Activated T-helper 1 cell treated with anti-CD3 and anti-CD28 coated beads, Interleukin-2, amount 50 U/mL, for 16 hours (primary cell): ENCODE data around the gene SF3B5.
"Not testable (repeated sequence)": the region's sequence is repeated elsewhere in the genome, so short reads cannot be mapped to it uniquely, and the experiment has no call there.

Experiments used
- DNase-seq, 2 donors: peaks; one replicate each; pipeline ENCODE4 v3.0.0-alpha.2; 2020; ENCODE audit warnings: low read depth in 1 of 2, low spot score in 1 of 2

The SF3B5 gene

GRCh38 chr6:144106206-144106605 lies 10.8 kb upstream of the SF3B5 start:
- DNase-seq = no peak

- no peak for DNase-seq
Measured at GRCh38 chr6:144104898-144105487, 9.6 kb upstream of the SF3B5 start.

- DNase-seq = no peak
Measured at GRCh38 chr6:144104488-144104887, 9.1 kb upstream of the SF3B5 start.

- no peak for DNase-seq
Measured at GRCh38 chr6:144103026-144103563, 7.7 kb upstream of the SF3B5 start.

GRCh38 chr6:144098993-144099392 lies 3.6 kb upstream of the SF3B5 start:
- no peak for DNase-seq

- no peak for DNase-seq
Measured at GRCh38 chr6:144094731-144095133, 641 bp downstream of the SF3B5 start.

GRCh38 chr6:144093658-144094057 lies 1.7 kb downstream of the SF3B5 start:
- DNase-seq = no peak

GRCh38 chr6:144093236-144093635 lies 2.1 kb downstream of the SF3B5 start:
- DNase-seq = no peak

GRCh38 chr6:144090384-144090783 lies 5.0 kb downstream of the SF3B5 start:
- DNase-seq = no peak

GRCh38 chr6:144087789-144088426 lies 7.5 kb downstream of the SF3B5 start:
- DNase-seq = no peak

GRCh38 chr6:144086959-144087358 lies 8.4 kb downstream of the SF3B5 start:
- no peak for DNase-seq

- DNase-seq = no peak
Measured at GRCh38 chr6:144083172-144083571, 12.2 kb downstream of the SF3B5 start.

GRCh38 chr6:144082412-144082811 lies 13.0 kb downstream of the SF3B5 start:
- DNase-seq = not testable (repeated sequence)

- DNase-seq = no peak
Measured at GRCh38 chr6:144077871-144078270, 17.5 kb downstream of the SF3B5 start.

GRCh38 chr6:144075875-144076274 lies 19.5 kb downstream of the SF3B5 start:
- DNase-seq = no peak

GRCh38 chr6:144075187-144075586 lies 20.2 kb downstream of the SF3B5 start:
- no peak for DNase-seq

GRCh38 chr6:144073024-144073423 lies 22.3 kb downstream of the SF3B5 start:
- DNase-seq = no peak

- no peak for DNase-seq
Measured at GRCh38 chr6:144069506-144069905, 25.9 kb downstream of the SF3B5 start.

- no peak for DNase-seq
Measured at GRCh38 chr6:144068794-144069193, 26.6 kb downstream of the SF3B5 start.

GRCh38 chr6:144066741-144067484 lies 28.5 kb downstream of the SF3B5 start:
- DNase-seq = no peak

GRCh38 chr6:144066255-144066654 lies 29.1 kb downstream of the SF3B5 start:
- DNase-seq = no peak

- no peak for DNase-seq
Measured at GRCh38 chr6:144065213-144065660, 30.1 kb downstream of the SF3B5 start.
